NK-92 treated with Interleukin-12 subunit alpha and Interleukin-12 subunit beta, amount 100 ng/mL, for 24 hours (cell line): ENCODE data around the gene PRDX6.
"Not testable (repeated sequence)": the region's sequence is repeated elsewhere in the genome, so short reads cannot be mapped to it uniquely, and the experiment has no call there.

Source experiments
- DNase-seq: peaks from one replicate; lab custom pipeline; 2025; lab: John Stamatoyannopoulos, UW

Gene PRDX6

DNA sequence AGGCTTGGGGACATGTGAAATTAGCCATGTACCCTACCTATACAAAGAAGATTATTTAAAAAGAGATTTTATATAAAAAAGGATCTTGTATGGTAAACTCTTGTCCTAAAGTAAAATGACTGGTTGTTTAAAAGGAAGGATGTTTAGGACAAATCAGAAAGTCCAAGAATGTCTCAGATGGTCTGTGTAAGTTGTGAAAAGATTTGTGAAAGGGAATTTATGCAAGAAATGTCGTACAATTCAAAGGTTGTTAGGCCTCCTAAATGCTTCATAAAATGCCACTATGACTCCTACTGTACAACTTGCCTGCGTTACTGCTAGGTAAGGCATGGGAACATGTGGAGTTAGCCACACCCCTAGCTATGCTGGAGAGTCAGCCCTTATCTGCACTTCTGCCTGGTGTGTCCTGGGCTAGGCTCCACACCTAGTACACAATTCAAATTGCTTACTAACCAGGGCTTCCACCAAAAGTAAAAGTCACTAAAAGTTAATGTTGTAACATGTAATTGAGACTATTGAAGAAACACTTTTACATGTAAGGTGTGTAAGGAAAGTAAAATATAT is 19.7 kb downstream of the PRDX6 start:
- DNase-seq, result no peak

DNA sequence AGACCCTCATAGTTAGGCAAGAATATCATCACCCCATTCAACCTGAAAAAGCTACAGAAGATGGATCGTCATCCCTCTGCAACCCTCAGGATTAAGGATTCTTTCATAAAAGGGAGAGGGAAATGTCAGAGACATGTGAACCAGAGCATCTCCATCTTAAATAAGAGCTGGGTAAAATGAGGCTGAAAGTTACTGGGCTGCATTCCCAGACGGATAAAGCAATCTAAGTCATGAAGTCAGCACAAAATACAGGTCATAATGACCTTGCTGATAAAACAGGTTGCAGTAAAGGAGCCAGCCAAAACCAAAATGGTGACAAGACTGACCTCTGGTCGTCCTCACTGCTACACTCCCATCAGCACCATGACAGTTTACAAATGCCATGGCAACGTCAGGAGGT is 22.6 kb downstream of the PRDX6 start:
- DNase-seq, result no peak

DNA sequence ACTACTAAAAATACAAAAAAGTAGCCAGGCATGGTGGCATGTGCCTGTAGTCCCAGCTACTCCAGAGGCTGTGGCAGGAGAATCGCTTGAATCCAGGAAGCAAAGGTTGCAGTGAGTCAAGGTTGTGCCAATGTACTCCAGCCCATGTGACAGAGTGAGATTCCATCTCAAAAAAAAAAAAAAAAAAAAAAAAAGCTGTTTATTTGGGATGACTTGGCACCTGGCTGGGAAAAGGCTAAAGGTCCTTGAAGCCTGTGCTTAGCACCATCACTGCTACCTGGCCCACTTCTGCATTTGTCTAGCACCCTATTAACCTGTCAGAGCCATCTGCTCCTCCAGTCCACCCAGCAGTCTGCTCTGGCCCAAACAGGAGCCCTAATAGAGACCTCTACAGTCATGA is 25.0 kb downstream of the PRDX6 start:
- no peak for DNase-seq

DNA sequence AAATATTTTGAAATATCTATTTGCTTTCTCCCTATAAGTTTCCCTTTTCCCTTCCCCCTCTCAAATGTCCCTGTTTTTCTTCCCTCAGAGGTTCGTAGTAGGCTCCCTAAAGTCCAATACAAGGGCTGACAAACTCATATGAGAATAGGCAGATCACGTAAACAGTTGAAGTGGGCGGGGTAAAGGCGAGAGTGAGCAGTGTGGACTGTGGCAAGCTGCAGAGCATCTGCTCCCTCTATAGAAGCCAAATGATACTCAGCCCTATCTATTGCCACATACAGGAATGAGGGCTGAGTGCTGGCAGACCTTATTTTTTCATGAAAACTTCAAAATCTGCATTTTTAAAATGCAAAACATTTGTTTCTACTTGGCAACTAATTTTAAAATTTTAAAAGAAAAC is 26.3 kb downstream of the PRDX6 start:
- no peak for DNase-seq

DNA sequence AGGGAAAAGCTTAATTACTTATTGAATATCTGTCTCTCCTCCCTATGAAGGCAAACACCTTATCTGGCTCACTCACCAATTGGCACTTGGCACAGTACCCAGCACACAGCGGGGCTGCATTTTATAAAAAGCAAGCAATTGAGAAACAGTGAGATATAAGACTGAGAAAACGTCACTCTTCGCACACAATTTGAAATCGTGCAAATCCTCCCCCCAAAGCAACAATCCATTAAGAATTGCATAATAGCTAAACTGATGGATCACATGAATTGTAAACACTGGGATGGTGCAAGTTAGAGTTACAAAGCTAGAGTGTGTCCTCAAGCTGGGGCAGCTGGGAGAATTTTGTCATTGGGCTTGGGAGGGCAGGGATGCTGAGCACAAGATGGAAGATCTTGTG is 27.1 kb downstream of the PRDX6 start:
- no peak for DNase-seq

DNA sequence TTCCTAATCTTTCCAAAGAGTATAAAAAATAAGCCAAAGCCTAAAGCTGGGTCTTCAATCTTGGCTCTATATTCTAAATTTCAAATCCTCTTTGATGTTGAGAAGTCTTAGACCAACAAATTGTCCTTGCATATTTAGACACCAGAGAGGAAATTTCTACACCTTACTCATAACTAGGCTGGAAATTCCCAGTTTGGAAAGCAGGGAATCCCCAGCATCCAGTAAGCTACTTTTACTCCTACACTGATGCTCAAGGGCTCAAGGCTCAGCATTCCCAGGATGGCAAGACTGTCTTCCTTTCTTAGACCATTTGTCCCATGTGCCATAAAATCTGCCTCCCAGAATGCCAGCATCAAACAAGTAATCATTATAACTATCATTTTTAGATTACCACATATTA is 28.3 kb downstream of the PRDX6 start:
- DNase-seq, result no peak

DNA sequence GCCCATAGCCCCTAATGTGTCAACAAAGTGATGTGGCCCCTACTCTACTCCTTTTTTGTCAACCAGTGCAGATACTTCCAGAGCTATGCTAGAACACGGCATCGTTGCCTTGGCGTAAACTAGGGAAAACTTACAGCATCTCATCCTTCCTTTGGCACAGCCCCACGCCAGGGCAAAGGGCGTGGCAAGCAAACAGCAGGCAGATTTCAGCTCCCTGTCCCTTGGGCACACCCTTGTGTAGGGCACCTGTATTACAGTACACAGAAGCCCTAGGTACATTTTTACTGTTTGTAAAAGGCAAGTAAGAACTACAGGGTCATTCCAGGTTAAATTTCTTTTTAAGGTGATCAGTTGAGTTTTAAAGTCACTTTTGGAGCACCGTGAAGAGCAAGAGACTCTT is 29.3 kb downstream of the PRDX6 start:
- DNase-seq, result no peak

DNA sequence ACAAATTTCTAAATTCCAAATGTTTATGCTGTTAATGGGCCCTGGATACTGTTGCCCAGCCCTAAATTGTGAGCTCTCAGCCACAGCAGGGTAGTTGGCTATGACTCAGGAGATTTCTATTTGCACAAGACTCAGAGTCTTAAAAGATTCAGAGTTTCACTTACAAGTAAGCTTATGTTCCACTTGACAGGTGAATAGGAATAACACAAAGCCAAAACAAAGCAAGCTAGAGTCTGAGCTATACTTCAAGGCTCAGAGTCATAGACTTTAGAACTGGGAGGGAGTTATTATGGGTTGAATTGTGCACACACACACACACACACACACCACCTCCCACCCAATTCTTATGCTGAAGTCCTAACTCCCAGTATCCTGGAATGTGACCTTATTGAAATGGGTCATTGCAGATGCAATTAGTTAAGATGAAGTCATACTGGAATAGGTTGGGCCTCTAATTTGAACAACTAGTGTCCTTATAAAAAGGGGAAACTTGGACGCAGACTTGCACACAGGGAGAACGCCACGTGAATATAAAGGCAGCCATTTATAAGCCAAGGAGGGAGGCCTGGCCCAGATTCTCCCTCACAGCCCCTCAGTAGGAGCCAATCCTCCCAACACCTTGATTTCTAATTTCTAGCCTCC is 30.2 kb downstream of the PRDX6 start:
- DNase-seq, result no peak

DNA sequence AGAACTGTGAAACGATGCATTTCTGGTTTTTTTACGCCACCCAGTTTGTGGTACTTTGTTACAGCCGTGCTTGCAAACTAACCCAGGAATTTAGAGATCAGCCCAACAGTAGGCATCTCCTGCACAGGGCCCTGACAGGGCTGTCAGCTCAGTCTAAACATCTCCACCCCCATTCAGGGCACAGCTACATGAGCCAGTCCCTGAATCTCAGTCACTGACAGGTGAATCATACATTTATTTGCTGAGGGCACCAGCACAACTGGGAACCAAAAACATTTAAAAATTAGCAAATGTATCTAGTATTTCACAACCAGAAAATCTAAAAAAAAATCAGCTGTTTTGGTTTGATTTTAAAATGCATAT is 30.7 kb downstream of the PRDX6 start:
- DNase-seq, result no peak

DNA sequence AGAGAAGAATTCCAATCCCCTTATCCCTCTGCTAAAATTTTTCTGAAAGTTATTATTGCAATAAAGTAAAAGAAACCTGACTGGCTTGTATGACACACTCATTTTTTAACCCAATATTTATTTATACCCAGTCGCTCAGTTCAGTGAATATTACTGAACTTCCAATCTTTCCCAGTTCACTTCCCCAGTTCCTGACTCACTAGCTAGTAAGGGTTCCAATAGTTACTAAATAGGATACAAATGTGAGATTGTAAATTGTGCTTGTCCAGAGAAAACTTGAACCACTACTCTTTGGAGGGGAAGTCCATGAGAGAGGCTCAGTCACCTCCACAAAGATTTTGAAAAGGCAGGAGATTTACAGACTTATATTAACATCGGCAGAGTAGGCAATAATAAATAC is 31.4 kb downstream of the PRDX6 start:
- DNase-seq, result no peak

DNA sequence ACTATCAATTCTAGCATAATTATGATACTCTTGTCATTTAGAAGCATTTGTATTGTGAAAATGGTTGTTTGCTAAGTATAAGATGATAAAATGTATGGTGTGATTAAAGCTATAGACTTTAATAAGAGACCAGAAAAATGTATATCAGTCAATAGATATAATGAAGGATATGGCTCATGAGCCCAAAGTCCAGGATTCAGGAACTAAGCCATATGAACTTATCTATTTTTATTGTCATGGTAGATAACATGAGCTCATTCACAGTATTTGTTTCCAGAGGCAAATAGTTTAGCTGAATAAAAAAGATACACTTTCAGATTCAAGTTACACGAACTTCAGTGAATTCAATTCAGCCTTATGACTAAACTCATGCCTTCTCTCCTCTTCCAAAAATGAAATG is 32.7 kb downstream of the PRDX6 start:
- DNase-seq, result no peak

DNA sequence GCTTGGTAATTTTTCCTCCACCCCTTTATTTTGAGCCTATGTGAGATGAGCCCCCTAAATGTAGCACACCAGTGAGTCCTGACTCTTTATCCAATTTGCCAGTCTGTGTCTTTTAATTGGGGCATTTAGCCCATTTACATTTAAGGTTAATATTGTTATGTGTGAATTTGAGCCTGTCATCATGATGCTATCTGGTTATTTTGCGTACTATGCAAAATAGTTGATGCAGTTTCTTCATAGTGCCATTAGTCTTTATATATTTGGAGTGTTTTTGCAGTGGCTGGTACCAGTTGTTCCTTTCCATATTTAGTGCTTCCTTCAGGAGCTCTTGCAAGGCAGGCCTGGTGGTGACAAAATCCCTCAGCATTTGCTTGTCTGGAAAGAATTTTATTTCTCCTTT is 37.4 kb downstream of the PRDX6 start:
- not testable (repeated sequence) for DNase-seq

DNA sequence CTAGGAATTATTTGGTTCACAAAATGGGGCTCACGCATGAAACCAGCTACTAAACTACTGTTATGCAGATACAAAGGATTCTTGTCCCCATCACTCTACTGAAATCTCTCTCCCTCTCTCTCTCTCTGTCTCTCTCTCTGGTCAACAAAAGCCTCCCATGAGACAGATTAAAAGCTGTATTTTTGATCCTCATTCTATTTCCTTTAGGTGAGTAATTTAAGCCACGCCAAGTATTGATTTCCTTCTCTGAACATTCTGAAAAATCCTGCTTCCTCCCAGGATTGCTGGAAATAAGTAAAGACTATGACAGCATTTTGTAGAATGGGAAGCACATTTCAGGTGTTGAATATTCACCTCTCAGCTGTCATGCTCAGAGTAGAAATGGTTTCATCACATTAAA is 43.7 kb downstream of the PRDX6 start:
- no peak for DNase-seq

DNA sequence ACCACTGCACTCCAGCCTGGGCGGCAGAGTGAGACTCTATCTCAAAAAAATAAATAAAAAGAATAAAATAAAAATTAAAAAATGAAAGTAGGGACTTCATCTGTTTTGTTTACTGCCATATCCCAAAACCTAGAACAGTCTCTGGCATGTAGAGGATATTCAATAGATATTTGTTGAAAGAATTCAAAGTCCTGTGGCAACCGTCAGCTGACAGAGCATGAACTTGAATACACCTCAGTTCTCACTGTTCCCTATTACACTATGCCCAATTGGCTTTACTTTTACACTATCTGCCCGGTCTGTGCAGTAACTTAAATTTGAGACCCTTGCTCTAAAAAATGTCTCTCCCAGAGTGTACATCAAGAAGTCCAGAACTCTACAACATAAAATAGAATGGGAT is 46.2 kb downstream of the PRDX6 start:
- no peak for DNase-seq

DNA sequence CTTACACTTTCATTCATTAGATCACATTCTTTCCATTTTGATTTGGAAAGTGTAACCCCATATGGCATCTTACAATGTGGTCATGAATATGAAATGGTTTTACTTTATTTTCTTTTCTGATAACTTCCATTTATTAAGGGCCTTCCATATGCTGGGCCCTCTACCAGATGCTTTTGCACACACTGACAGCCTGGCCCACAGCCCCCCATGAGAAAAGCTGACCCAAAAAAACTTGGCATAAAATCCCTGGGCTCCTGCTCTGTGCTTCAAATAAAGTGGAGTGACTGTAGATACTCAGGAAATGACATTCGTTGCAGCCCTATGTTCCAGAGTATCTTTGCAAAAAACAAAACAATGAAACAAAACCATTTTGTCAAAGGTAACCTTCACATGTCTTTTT is 48.8 kb downstream of the PRDX6 start:
- DNase-seq, result no peak

DNA sequence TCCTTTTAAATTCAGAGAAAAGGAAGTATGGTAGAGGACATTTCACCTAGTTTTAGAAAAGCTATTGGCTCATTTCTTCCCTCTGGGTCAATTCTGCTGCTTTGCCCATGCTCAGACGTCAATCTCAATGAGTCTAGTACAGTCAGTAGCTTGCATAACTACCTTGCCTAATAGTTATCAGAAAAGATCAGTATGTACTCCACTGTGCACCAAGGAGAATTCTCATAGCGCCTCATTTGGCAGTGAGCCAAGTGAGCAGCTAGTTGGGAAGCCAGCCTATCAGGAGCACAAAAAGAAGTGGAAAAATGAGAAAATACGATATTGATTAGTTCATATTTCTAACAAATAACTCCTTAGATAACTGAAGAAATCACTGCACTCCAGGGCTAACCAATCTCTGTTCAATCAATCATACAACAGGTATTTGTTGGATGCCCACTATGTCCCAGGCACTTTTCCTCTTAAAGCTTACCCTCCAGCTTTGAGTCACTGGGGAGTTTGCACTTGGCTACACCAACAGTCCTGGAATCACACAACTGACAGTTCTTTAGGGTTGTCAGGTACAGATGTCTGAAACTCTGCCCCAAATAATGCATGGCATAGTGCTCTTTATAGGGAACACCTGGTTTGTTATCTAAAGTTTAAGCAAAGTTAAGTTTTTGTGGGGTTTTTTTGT is 50.2 kb downstream of the PRDX6 start:
- no peak for DNase-seq

DNA sequence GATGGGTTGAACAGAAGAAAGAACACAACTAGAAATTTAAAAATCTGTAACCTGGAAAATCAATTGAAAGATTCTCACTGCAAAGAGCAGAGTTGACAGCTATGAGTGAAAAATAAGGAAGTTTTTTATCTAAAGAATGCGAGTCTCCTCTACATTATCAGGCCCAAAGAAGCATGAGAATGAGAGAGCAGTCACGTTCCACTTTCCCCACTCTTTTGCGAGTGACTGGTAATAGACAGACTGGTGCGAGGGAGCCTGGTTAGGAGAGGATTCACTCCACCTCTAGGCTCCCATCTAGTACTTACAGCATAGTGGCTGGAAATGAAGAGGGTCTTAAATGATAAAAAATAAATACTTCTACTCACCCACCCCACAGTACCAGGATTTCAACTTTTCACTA is 52.0 kb downstream of the PRDX6 start:
- DNase-seq, result no peak

DNA sequence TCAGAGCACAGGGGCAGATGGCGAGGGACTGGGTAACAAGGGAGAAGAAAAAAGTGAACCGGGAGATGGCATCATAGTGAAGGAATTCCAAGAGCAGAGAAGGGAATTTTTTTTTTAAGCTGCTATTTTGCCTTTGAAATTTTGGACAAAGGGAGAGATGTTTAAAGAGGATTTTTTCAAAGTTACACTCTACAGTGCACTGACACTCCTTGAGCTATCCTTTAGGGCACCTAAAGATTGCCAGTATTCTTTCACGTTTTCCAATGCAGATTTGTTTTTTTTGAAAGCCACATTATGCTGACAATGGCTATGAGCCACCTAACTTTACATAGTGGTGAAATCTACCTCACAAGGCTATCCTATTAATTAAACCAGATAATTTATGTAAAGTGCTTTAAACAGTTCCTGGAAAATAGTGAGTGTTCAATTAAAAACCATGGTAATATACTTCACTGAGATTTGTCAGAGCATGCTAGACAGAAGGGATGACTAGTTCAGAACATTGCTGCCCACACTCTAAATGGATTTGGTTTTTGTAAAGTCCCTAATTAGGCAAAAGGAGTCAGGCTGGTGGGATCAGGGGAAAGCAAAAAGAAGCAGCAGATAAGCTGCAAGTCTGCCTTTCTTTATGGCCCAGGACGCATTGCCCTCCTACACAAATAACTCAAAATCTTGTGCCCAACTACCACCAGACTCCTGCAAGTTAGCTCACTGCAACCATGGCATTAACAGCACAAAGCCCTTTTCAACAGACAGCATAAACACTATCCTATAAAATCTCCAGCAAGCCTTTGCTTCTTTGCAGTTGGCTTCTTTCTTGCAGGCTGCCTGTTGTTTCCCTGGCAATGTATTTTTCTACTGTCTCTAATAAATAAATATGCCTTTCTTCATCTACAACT is 53.9 kb downstream of the PRDX6 start:
- DNase-seq, result no peak

DNA sequence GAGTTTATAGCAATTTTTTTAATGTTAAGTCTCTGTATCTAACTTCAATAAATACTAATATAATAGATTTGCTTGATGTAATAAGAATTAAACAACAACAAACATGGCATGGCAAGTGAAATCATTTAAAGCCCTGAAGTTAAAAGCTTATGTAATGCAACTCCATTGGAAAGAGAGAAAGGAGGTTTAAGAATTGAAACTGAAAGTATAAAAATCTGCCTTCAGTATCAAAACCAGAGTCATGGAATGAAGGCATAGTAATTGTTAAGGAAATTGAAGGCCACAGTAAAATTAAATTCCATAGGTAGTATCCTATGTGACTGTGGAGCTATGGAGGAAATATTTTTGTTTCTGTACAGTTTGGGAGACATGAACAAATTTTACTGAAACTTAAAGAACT is 55.1 kb downstream of the PRDX6 start:
- no peak for DNase-seq

DNA sequence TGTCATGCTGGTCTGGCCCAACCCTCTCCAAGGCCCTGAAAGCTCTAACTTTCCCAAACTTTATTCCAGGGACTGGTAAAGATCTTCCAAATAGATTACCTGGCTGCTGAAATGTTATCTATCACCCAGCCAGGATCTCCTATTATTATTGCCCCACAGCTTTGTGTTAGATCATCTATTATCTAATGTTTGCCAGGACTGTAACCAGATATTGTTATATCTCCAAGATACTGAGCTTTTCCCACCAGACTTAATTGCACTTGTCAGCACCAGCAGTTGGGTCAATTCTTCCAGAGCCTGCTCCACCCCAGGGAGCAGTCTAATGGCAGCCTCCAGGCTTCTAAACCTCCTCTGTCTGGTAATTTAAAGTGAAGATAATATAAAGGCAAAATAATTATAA is 59.1 kb downstream of the PRDX6 start:
- DNase-seq, result no peak
